ENCODE results near the gene HARS1. TPM values are rescaled to one million over a fixed set of nuclear protein-coding genes. Genes with fewer than 3 reads are reported as not detected.
A peak's percentile ranks its signal among the peaks of the same experiment; 100 is the strongest.

Gene HARS1
- total and polyA plus RNA-seq, 2 of the 13 experiments (the other 11 are each of a cell fraction or from before 2014, with no cell fraction given), result 36.9 to 66.2 TPM

DNA sequence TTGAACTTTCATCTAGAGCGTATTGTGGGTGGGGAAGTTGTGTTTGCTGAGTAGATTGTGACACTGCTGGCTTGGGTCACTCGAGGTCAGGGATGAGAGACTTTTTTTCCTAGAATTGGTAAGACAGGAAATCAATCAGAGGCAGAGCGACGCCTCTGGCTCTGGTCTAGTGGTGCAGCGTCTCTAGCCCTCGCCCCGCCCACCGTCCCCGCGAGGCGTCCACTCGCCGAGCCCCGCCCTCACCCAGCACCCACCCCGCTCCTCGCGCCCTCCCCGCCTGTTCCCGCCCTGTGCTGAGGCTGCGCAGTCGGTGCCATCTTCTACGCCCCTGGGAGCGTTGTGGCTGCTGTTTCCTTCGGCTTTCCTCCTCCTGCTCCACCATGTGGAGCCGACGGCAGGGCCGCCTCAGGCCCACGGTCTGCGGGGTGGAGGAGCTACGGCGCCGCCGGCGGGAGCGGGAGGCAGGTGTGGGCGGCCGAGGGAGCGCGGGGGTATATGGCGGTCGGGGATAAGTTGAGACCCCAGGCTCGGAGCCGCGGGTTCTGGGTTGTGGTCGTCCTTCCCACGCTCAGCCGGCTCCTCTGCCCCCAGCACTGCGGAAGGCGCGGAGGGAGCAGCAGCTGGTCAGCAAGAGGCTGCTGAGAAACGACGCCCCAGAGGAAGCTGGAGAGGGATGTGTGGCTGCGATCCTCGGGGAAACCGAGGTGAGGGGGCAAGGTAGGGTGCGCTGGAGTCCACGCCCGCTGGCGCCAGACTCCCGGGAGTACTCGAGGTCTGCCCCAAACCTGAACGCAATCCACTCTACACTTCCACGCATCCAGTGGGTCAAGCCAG is 51.8 kb downstream of the HARS1 start, which contains the start of gene TMCO6 (continued):
- TF ChIP-seq SRF (IDR thresholded peaks at IDR 0.05; ENCODE audit: low read depth, low read length), result peak; percentile 54; the same call in 1 of the 2 replicates
- no peak for TF ChIP-seq SSRP1 (CRISPR knock-in tag; IDR thresholded peaks at IDR 0.05)
- TF ChIP-seq, protein P1, sequence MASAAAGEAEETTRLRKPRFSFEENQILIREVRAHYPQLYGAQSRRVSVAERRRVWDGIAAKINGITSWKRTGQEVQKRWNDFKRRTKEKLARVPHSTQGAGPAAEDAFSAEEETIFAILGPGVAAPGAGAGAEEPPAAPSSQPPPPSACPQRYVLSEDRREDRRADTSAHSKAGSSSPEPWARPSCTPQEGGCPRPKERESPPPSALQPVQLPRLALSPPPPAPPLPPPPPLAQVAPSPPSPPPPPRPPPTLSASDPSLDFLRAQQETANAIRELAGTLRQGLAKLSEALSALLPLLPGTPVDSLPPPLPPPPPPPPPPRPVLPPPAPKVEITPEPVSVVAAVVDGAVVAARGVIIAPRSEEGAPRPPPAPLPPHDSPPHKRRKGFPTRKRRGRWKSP (CRISPR knock-in tag; IDR thresholded peaks at IDR 0.05), result no peak
- no peak for TF ChIP-seq ZNF136 (CRISPR knock-in tag; IDR thresholded peaks at IDR 0.05; ENCODE audit: low read depth)
- TF ChIP-seq ZZZ3 (CRISPR knock-in tag; IDR thresholded peaks at IDR 0.05; ENCODE audit: borderline replicate concordance), result peak; percentile 36; the same call in 1 of the 2 replicates
- peak; percentile 84 for TF ChIP-seq ETV5 (CRISPR knock-in tag; IDR thresholded peaks at IDR 0.05; ENCODE audit: borderline replicate concordance)
- TF ChIP-seq PCBP1 (IDR thresholded peaks at IDR 0.05; ENCODE audit: borderline replicate concordance, low read depth, low read length), result no peak; the same call in 1 of the 2 replicates
- no peak for TF ChIP-seq ARNTL (CRISPR knock-in tag; IDR thresholded peaks at IDR 0.05)
- TF ChIP-seq ATF7 (IDR thresholded peaks at IDR 0.05), result no peak
- 0 out of 2 replicates have a peak, but pooled peaks have one; percentile 36 for TF ChIP-seq ATF7 (CRISPR knock-in tag; IDR thresholded peaks at IDR 0.05)
- peak; percentile 22; the same call in 1 of the 2 replicates for TF ChIP-seq ZBTB3 (CRISPR knock-in tag; IDR thresholded peaks at IDR 0.05; ENCODE audit: borderline replicate concordance, low read depth)
- peak; percentile 81 for TF ChIP-seq TARDBP (CRISPR knock-in tag; IDR thresholded peaks at IDR 0.05)
- peak; percentile 78 for TF ChIP-seq ZNF607 (CRISPR knock-in tag; IDR thresholded peaks at IDR 0.05; ENCODE audit: borderline replicate concordance)
- no peak for TF ChIP-seq MAFG (CRISPR knock-in tag; IDR thresholded peaks at IDR 0.05)
- no peak for TF ChIP-seq ZNF75D (CRISPR knock-in tag; IDR thresholded peaks at IDR 0.05; ENCODE audit: borderline replicate concordance)
- no peak; the same call in 1 of the 2 replicates for TF ChIP-seq ZNF235 (CRISPR knock-in tag; IDR thresholded peaks at IDR 0.05; ENCODE audit: borderline replicate concordance)
- no peak for TF ChIP-seq PCBP2 (optimal IDR thresholded peaks at IDR 0.05; ENCODE audit: low read depth, low read length, poor library complexity, severe bottlenecking)
- TF ChIP-seq, protein P2, sequence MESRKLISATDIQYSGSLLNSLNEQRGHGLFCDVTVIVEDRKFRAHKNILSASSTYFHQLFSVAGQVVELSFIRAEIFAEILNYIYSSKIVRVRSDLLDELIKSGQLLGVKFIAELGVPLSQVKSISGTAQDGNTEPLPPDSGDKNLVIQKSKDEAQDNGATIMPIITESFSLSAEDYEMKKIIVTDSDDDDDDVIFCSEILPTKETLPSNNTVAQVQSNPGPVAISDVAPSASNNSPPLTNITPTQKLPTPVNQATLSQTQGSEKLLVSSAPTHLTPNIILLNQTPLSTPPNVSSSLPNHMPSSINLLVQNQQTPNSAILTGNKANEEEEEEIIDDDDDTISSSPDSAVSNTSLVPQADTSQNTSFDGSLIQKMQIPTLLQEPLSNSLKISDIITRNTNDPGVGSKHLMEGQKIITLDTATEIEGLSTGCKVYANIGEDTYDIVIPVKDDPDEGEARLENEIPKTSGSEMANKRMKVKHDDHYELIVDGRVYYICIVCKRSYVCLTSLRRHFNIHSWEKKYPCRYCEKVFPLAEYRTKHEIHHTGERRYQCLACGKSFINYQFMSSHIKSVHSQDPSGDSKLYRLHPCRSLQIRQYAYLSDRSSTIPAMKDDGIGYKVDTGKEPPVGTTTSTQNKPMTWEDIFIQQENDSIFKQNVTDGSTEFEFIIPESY (CRISPR knock-in tag; IDR thresholded peaks at IDR 0.05), result 0 out of 2 replicates have a peak, but pooled peaks have one; percentile 34
- peak; percentile 18; the same call in 1 of the 2 replicates for TF ChIP-seq ZNF788 (CRISPR knock-in tag; IDR thresholded peaks at IDR 0.05; ENCODE audit: borderline replicate concordance)
- TF ChIP-seq KLF15 (CRISPR knock-in tag; IDR thresholded peaks at IDR 0.05; ENCODE audit: borderline replicate concordance), result no peak
- no peak; the same call in 1 of the 2 replicates for TF ChIP-seq ZBTB1 (CRISPR knock-in tag; IDR thresholded peaks at IDR 0.05; ENCODE audit: borderline replicate concordance)
- TF ChIP-seq CBX2 (IDR thresholded peaks at IDR 0.05; ENCODE audit: low read depth, low read length), result no peak
- no peak for TF ChIP-seq CBX2 (CRISPR knock-in tag; IDR thresholded peaks at IDR 0.05; ENCODE audit: low read depth)
- peak; percentile 55; the same call in 1 of the 2 replicates for TF ChIP-seq NR2C2 (CRISPR knock-in tag; IDR thresholded peaks at IDR 0.05; ENCODE audit: borderline replicate concordance)
- TF ChIP-seq, protein P3, sequence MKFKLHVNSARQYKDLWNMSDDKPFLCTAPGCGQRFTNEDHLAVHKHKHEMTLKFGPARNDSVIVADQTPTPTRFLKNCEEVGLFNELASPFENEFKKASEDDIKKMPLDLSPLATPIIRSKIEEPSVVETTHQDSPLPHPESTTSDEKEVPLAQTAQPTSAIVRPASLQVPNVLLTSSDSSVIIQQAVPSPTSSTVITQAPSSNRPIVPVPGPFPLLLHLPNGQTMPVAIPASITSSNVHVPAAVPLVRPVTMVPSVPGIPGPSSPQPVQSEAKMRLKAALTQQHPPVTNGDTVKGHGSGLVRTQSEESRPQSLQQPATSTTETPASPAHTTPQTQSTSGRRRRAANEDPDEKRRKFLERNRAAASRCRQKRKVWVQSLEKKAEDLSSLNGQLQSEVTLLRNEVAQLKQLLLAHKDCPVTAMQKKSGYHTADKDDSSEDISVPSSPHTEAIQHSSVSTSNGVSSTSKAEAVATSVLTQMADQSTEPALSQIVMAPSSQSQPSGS (CRISPR knock-in tag; IDR thresholded peaks at IDR 0.05), result peak; percentile 84
- TF ChIP-seq MZF1 (CRISPR knock-in tag; IDR thresholded peaks at IDR 0.05; ENCODE audit: borderline replicate concordance), result 0 out of 2 replicates have a peak, but pooled peaks have one; percentile 63
